Measurements from ENCODE around the gene VAV1. TPM values are rescaled to one million over a fixed set of nuclear protein-coding genes. Genes with fewer than 3 reads are reported as not detected.
A peak's percentile ranks its signal among the peaks of the same experiment; 100 is the strongest.

VAV1 gene
- total and polyA plus RNA-seq, 9 of the 15 experiments (the other 6 are each of a cell fraction or from before 2014, with no cell fraction given) = 0.46 to 20.1 (median 11.1) TPM

GRCh38 chr19:6802336-6803035 is 30.0 kb downstream of the VAV1 start (continued):
- TF ChIP-seq, protein P1, sequence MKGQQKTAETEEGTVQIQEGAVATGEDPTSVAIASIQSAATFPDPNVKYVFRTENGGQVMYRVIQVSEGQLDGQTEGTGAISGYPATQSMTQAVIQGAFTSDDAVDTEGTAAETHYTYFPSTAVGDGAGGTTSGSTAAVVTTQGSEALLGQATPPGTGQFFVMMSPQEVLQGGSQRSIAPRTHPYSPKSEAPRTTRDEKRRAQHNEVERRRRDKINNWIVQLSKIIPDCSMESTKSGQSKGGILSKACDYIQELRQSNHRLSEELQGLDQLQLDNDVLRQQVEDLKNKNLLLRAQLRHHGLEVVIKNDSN (CRISPR knock-in tag; IDR thresholded peaks at IDR 0.05) = peak; percentile 85
- TF ChIP-seq ZC3H11A (IDR thresholded peaks at IDR 0.05; ENCODE audit: low read depth, low read length) (no peak), SMARCA5 (IDR thresholded peaks at IDR 0.05) (no peak), TSHZ1 (CRISPR knock-in tag; IDR thresholded peaks at IDR 0.05) (no peak), CHD4 (IDR thresholded peaks at IDR 0.05; ENCODE audit: insufficient read depth, insufficient replicate concordance, low read depth, low read length, poor library complexity, severe bottlenecking) (no peak), GMEB1 (CRISPR knock-in tag; IDR thresholded peaks at IDR 0.05) (no peak), MED1 (CRISPR knock-in tag; IDR thresholded peaks at IDR 0.05; ENCODE audit: borderline replicate concordance) (no peak), DACH1 (IDR thresholded peaks at IDR 0.05; ENCODE audit: partially characterized antibody) (no peak), ZKSCAN8 (CRISPR knock-in tag; IDR thresholded peaks at IDR 0.05) (no peak), ZFPM2 (CRISPR knock-in tag; IDR thresholded peaks at IDR 0.05) (no peak)
- TF ChIP-seq, protein P2, sequence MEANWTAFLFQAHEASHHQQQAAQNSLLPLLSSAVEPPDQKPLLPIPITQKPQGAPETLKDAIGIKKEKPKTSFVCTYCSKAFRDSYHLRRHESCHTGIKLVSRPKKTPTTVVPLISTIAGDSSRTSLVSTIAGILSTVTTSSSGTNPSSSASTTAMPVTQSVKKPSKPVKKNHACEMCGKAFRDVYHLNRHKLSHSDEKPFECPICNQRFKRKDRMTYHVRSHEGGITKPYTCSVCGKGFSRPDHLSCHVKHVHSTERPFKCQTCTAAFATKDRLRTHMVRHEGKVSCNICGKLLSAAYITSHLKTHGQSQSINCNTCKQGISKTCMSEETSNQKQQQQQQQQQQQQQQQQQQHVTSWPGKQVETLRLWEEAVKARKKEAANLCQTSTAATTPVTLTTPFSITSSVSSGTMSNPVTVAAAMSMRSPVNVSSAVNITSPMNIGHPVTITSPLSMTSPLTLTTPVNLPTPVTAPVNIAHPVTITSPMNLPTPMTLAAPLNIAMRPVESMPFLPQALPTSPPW (CRISPR knock-in tag; IDR thresholded peaks at IDR 0.05) = peak; percentile 10; the same call in 1 of the 2 replicates
- TF ChIP-seq, protein P3, sequence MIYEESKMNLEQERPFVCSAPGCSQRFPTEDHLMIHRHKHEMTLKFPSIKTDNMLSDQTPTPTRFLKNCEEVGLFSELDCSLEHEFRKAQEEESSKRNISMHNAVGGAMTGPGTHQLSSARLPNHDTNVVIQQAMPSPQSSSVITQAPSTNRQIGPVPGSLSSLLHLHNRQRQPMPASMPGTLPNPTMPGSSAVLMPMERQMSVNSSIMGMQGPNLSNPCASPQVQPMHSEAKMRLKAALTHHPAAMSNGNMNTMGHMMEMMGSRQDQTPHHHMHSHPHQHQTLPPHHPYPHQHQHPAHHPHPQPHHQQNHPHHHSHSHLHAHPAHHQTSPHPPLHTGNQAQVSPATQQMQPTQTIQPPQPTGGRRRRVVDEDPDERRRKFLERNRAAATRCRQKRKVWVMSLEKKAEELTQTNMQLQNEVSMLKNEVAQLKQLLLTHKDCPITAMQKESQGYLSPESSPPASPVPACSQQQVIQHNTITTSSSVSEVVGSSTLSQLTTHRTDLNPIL (CRISPR knock-in tag; IDR thresholded peaks at IDR 0.05) = no peak
- TF ChIP-seq, protein P4, sequence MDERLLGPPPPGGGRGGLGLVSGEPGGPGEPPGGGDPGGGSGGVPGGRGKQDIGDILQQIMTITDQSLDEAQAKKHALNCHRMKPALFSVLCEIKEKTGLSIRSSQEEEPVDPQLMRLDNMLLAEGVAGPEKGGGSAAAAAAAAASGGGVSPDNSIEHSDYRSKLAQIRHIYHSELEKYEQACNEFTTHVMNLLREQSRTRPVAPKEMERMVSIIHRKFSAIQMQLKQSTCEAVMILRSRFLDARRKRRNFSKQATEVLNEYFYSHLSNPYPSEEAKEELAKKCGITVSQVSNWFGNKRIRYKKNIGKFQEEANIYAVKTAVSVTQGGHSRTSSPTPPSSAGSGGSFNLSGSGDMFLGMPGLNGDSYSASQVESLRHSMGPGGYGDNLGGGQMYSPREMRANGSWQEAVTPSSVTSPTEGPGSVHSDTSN (CRISPR knock-in tag; IDR thresholded peaks at IDR 0.05; ENCODE audit: low read depth) = no peak
- TF ChIP-seq, protein P4 (tag; conservative IDR thresholded peaks at IDR 0.05; ENCODE audit: low read depth) = no peak

Measured in K562 (cell line).